Measurements from ENCODE around the gene PPP1R13B.

PPP1R13B gene

GRCh38 chr14:103745424-103745823, 102.0 kb downstream of the PPP1R13B start:
- no peak for DNase-seq (ENCODE audit: low read depth in 2 of 2, low spot score in 1 of 2)

- DNase-seq (ENCODE audit: low read depth in 2 of 2, low spot score in 1 of 2): no peak
Measured at GRCh38 chr14:103744621-103745395, 102.6 kb downstream of the PPP1R13B start.

GRCh38 chr14:103743691-103744090, 103.7 kb downstream of the PPP1R13B start:
- no peak for DNase-seq (ENCODE audit: low read depth in 2 of 2, low spot score in 1 of 2)

DNA sequence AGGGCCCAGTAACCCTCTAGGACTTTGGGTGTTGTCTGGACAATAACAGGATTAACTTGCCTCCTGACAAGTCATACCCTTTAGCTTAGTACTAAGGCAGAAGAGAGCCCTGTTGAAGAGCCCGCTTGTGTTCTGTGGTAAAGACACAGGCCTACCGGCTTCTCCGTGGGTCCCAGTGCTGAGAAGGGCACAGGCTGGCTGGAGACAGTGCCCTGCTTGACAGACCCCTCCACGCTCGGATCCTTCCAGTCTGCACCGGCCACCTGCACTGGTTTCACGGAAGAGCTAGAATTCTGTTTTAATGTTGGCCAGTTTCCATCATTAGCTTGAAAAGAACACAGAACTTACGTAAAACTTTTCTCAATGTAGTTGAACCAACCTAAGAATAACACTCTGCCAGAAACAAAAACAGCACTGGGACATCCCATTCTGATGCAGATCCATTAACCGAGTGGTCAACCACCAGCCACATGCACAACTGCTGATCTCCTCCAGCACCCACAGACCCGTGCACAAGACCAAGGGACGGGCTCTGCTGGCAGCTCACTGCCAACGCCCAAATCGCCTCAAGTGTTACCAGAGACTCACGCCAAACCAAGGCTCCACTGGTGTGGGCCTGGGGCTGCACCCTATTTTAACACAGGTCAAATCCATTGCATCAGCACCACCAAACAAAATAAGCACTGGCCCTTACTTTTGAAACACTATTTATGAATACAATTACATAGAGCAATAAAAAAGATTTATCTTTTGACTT, 104.7 kb downstream of the PPP1R13B start:
- no peak for DNase-seq (ENCODE audit: low read depth in 2 of 2, low spot score in 1 of 2)

DNA sequence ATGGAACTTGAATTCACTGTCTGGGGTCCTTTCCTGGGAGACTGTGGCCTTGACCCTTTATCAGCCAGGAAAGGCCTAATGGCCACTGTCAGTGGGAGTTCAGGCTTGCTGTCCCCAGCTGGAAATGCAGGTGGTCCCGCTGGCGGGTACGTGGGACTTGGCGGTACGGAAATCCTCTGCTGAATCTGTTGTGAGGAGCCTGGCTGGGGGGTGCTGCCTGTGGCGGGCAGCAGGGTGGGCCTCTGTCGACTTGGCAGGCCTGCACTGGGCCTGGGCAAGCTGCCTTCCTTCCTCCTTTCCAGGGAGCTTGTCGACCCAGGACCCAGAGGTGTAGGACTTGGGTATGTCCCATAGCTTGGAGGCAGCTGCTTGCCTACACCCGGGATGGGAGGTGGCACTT, 105.5 kb downstream of the PPP1R13B start:
- no peak for DNase-seq (ENCODE audit: low read depth in 2 of 2, low spot score in 1 of 2)

- no peak for DNase-seq (ENCODE audit: low read depth in 2 of 2, low spot score in 1 of 2)
Measured at GRCh38 chr14:103740991-103741689, 106.2 kb downstream of the PPP1R13B start.

DNA sequence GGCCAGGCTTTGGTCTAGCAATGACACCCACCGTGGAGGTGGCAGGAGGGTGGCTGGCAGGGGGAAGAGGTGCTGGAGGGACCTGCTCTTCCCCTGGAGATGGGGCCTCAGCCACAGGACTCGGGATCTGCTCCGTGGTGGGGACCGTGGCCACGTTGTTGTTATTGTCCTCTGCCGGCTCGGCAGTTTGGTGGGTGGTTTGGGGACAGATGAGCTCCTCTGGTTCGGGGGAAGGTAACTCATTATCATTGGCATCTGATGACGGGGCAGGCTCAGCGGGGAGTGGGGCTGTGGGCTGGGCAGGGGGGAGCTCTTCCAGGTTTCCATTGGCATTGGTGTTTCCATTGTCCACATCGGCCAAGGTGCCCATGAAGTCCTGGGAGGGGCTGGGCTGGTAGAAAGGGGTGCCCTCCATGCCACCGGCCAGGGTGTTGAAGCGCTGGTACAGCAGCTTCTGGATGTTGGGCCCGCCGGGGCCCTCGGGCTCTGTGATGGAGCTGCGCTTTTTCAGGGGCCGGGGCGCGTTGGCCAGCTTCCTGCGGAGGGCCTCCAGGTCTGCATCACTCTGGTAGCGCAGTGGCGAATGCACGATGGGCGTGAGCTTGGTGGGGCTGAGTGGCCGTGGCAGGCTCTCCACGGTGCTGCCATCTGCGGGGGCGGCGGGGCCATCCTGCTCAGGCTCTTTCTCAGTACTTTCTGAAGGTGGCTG, 107.4 kb downstream of the PPP1R13B start:
- DNase-seq (ENCODE audit: low read depth in 2 of 2, low spot score in 1 of 2): no peak

DNA sequence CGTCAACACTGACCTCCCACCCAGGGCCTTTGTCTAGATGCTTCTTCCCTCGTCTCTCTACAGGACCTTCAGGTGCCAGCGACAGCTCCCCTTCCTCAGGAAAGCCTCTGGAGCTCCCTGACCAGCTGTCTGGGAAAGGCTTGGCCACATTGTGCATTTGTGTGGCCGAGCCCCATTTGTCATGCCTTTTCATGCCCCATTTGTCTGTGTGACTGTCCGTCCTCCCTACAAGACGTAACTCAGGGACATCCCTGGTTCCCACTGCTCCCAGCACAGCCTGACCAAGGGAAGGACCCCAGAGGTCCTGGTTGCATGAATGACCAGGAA, 107.9 kb downstream of the PPP1R13B start:
- no peak for DNase-seq (ENCODE audit: low read depth in 2 of 2, low spot score in 1 of 2)

- DNase-seq (ENCODE audit: low read depth in 2 of 2, low spot score in 1 of 2): no peak
Measured at GRCh38 chr14:103738701-103739451, 108.5 kb downstream of the PPP1R13B start.

GRCh38 chr14:103738166-103738565, 109.2 kb downstream of the PPP1R13B start:
- no peak for DNase-seq (ENCODE audit: low read depth in 2 of 2, low spot score in 1 of 2)

- DNase-seq (ENCODE audit: low read depth in 2 of 2, low spot score in 1 of 2): no peak
Measured at GRCh38 chr14:103737432-103738045, 109.8 kb downstream of the PPP1R13B start.

DNA sequence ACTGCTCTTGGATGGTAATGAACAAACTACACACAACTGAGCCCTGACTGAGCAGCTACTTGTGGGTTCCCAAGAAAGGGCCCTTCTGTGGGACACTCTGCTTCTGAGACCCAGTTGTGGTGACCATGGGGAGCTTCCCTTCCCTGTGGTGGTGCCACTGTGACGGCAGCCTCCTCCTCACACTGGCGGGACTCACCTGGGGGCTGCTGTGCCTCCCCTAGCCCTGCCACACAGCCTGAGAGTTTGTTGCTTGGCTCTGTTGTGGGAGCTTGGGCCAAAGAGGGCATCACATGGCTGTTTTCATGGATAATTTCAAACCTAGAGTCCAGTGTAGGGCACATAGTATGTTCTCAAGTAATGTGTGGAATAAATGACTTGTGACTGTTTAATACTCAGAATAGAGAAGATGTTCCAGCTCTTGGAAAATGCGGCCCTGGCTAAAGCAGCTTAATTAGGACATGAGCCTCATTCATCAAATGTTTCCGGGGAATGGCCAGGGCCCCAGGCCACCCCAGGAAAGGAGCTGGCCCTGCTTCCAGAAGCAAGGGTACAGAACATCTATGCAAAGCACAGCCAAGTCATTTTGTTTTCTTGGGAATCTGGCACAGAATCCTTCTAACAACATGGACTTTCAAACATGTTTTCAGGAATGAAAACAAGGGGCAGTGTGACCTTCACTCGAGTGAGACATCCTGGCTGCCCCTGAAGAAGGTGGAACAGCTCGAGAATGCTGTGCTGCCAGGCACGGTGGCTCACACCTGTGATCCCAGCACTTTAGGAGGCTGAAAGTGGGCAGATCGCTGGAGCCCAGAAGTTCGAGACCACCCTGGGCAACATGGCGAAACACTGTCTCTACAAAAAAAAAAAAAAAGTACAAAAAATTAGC, 110.6 kb downstream of the PPP1R13B start:
- no peak for DNase-seq (ENCODE audit: low read depth in 2 of 2, low spot score in 1 of 2)

GRCh38 chr14:103735815-103736545, 111.4 kb downstream of the PPP1R13B start:
- DNase-seq (ENCODE audit: low read depth in 2 of 2, low spot score in 1 of 2): no peak

- no peak for DNase-seq (ENCODE audit: low read depth in 2 of 2, low spot score in 1 of 2)
Measured at GRCh38 chr14:103735439-103735814, 111.9 kb downstream of the PPP1R13B start.

DNA sequence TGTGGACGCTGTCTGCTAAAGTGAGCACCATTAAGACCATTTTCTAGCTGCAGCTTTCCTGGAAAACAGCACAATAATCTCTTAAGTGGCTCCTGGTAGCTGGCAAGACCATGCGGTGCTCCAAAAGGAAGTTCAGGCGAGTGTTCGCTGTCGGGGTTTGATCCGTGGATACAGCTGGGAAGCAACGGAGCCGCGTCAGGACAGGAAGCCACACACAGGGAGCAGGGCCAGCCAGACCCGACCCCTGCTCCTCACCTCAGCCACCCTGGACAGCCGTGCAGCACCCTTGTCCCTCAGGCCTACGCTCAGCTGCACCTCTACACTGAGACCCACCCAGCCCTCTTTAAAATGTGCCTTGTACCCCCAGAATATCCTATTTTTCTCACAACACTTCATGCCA, 112.4 kb downstream of the PPP1R13B start:
- no peak for DNase-seq (ENCODE audit: low read depth in 2 of 2, low spot score in 1 of 2)

- no peak for DNase-seq (ENCODE audit: low read depth in 2 of 2, low spot score in 1 of 2)
Measured at GRCh38 chr14:103734081-103734888, 113.1 kb downstream of the PPP1R13B start.

GRCh38 chr14:103733651-103734050, 113.7 kb downstream of the PPP1R13B start:
- DNase-seq (ENCODE audit: low read depth in 2 of 2, low spot score in 1 of 2): no peak

All from stimulated activated CD8-positive, alpha-beta memory T cell treated with anti-CD3 and anti-CD28 coated beads, Interleukin-4, amount 100 ng/mL, for 1 hour (primary cell).